ENCODE measurements around the gene THSD4.
"Not testable (repeated sequence)": the region's sequence is repeated elsewhere in the genome, so short reads cannot be mapped to it uniquely, and the experiment has no call there.

The THSD4 gene

GRCh38 chr15:71654042-71654719 lies 538.9 kb downstream of the THSD4 start:
- DNase-seq, result no peak
- in situ Hi-C loops (cut with MboI; ENCODE audit: low pct_unique_long_range_greater_than_20kb, low sequenced_read_pairs), result no loop called here

- DNase-seq, result no peak
- in situ Hi-C loops (cut with MboI; ENCODE audit: low pct_unique_long_range_greater_than_20kb, low sequenced_read_pairs), result no loop called here
Measured at GRCh38 chr15:71654720-71655174, 539.5 kb downstream of the THSD4 start.

- no peak for DNase-seq
Measured at GRCh38 chr15:71656425-71656824, 541.2 kb downstream of the THSD4 start.

GRCh38 chr15:71657141-71657540 lies 541.9 kb downstream of the THSD4 start:
- no peak for DNase-seq
- in situ Hi-C loops (cut with MboI; ENCODE audit: low pct_unique_long_range_greater_than_20kb, low sequenced_read_pairs), result no loop called here

More at GRCh38 chr15:71656425-71656824, 541.2 kb downstream of the THSD4 start:
- in situ Hi-C loops (cut with MboI; ENCODE audit: low pct_unique_long_range_greater_than_20kb, low sequenced_read_pairs), result no loop called here

GRCh38 chr15:71658036-71658435 lies 542.8 kb downstream of the THSD4 start:
- DNase-seq, result no peak

GRCh38 chr15:71658827-71659729 lies 543.8 kb downstream of the THSD4 start:
- DNase-seq, result no peak
- in situ Hi-C loops (cut with MboI; ENCODE audit: low pct_unique_long_range_greater_than_20kb, low sequenced_read_pairs), result no loop called here

More at GRCh38 chr15:71658036-71658435, 542.8 kb downstream of the THSD4 start:
- in situ Hi-C loops (cut with MboI; ENCODE audit: low pct_unique_long_range_greater_than_20kb, low sequenced_read_pairs), result no loop called here

- in situ Hi-C loops (cut with MboI; ENCODE audit: low pct_unique_long_range_greater_than_20kb, low sequenced_read_pairs), result no loop called here
- DNase-seq, result no peak
Measured at GRCh38 chr15:71659730-71660067, 544.4 kb downstream of the THSD4 start.

GRCh38 chr15:71660501-71660900 lies 545.2 kb downstream of the THSD4 start:
- no peak for DNase-seq
- in situ Hi-C loops (cut with MboI; ENCODE audit: low pct_unique_long_range_greater_than_20kb, low sequenced_read_pairs), result no loop called here

- in situ Hi-C loops (cut with MboI; ENCODE audit: low pct_unique_long_range_greater_than_20kb, low sequenced_read_pairs), result no loop called here
- DNase-seq, result no peak
Measured at GRCh38 chr15:71662306-71662705, 547.0 kb downstream of the THSD4 start.

GRCh38 chr15:71664622-71665021 lies 549.4 kb downstream of the THSD4 start:
- no peak for DNase-seq
- in situ Hi-C loops (cut with MboI; ENCODE audit: low pct_unique_long_range_greater_than_20kb, low sequenced_read_pairs), result no loop called here

GRCh38 chr15:71666763-71667620 lies 551.7 kb downstream of the THSD4 start:
- in situ Hi-C loops (cut with MboI; ENCODE audit: low pct_unique_long_range_greater_than_20kb, low sequenced_read_pairs), result no loop called here
- no peak for DNase-seq

- in situ Hi-C loops (cut with MboI; ENCODE audit: low pct_unique_long_range_greater_than_20kb, low sequenced_read_pairs), result no loop called here
- DNase-seq, result no peak
Measured at GRCh38 chr15:71669688-71670087, 554.4 kb downstream of the THSD4 start.

GRCh38 chr15:71670222-71670621 lies 555.0 kb downstream of the THSD4 start:
- DNase-seq; in situ Hi-C loops (cut with MboI; ENCODE audit: low pct_unique_long_range_greater_than_20kb, low sequenced_read_pairs): not testable (repeated sequence)

- in situ Hi-C loops (cut with MboI; ENCODE audit: low pct_unique_long_range_greater_than_20kb, low sequenced_read_pairs), result no loop called here
- no peak for DNase-seq
Measured at GRCh38 chr15:71674354-71674753, 559.1 kb downstream of the THSD4 start.

- in situ Hi-C loops (cut with MboI; ENCODE audit: low pct_unique_long_range_greater_than_20kb, low sequenced_read_pairs), result no loop called here
- no peak for DNase-seq
Measured at GRCh38 chr15:71677352-71677751, 562.1 kb downstream of the THSD4 start.

- in situ Hi-C loops (cut with MboI; ENCODE audit: low pct_unique_long_range_greater_than_20kb, low sequenced_read_pairs), result no loop called here
- no peak for DNase-seq
Measured at GRCh38 chr15:71677766-71678165, 562.5 kb downstream of the THSD4 start.

- in situ Hi-C loops (cut with MboI; ENCODE audit: low pct_unique_long_range_greater_than_20kb, low sequenced_read_pairs), result no loop called here
- no peak for DNase-seq
Measured at GRCh38 chr15:71678191-71678590, 562.9 kb downstream of the THSD4 start.

- in situ Hi-C loops (cut with MboI; ENCODE audit: low pct_unique_long_range_greater_than_20kb, low sequenced_read_pairs), result no loop called here
Measured at GRCh38 chr15:71678605-71679004, 563.3 kb downstream of the THSD4 start.

GRCh38 chr15:71679223-71679792 lies 564.0 kb downstream of the THSD4 start:
- DNase-seq, result no peak
- in situ Hi-C loops (cut with MboI; ENCODE audit: low pct_unique_long_range_greater_than_20kb, low sequenced_read_pairs), result no loop called here

More at GRCh38 chr15:71678605-71679004, 563.3 kb downstream of the THSD4 start:
- no peak for DNase-seq

Data from KBM-7 (cell line).